Right lobe of liver (tissue), 4 donors: ENCODE results near the gene TSPAN31.
"Not testable (repeated sequence)": the region's sequence is repeated elsewhere in the genome, so short reads cannot be mapped to it uniquely, and the experiment has no call there.

ENCODE experiments used
- POLR2A ChIP-seq: fragments of 450-650 bp; IDR thresholded peaks from one replicate; pipeline ENCODE4 v1.6.1; 2017; ENCODE audit warnings: antibody characterized with exemption, mild to moderate bottlenecking
- TF ChIP-seq, protein P1 (sequence below), 4 donors: fragments of 200-600 bp in 3 of 4; fragments of 450-650 bp in 1 of 4; IDR thresholded peaks; one replicate each; pipeline versions ENCODE4 v1.5.1 to v1.8.0; 2016 to 2022; ENCODE audit warnings: antibody characterized with exemption in 4 of 4, mild to moderate bottlenecking in 2 of 4
- donor health status: DM: no; HTN: no; CAD: no.
- donor health status: DM: no; HTN: no; CAD: no.
- donor health status: DM: no; HTN: yes; CAD: no.

DNA sequence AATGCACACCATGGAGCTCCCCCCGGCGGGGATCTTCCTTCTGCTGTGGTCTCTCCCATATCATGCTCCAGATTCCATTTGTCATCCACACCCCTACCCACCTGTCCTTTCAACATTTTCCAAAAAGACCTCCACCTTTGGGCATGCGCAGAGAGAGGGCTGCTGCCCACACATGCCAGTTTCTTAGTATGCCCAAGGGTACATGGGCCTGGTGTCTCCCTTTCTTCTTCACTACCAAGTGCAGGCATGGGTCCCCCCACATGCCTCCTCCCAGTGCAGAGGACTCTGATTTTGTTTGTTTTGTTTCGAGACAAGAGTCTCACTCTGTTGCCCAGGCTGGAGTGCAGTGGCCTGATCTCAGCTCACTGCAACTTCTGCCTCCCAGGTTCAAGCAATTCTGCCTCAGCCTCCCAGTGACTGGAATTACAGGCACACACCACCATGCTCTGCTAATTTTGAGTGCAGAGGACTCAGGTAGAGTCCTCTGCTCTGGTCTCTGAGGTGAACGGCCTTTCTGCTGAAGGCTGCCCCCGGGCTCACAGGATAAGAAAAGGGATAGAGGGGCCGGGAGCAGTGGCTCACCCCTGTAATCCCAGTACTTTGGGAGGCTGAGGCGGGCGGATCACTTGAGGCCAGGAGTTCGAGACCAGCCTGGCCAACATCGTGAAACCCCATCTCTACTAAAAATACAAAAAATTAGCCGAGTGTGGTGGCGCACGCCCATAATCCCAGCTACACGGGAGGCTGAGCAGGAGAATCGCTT lies 22.8 kb upstream of the TSPAN31 start:
- TF ChIP-seq, protein P1, sequence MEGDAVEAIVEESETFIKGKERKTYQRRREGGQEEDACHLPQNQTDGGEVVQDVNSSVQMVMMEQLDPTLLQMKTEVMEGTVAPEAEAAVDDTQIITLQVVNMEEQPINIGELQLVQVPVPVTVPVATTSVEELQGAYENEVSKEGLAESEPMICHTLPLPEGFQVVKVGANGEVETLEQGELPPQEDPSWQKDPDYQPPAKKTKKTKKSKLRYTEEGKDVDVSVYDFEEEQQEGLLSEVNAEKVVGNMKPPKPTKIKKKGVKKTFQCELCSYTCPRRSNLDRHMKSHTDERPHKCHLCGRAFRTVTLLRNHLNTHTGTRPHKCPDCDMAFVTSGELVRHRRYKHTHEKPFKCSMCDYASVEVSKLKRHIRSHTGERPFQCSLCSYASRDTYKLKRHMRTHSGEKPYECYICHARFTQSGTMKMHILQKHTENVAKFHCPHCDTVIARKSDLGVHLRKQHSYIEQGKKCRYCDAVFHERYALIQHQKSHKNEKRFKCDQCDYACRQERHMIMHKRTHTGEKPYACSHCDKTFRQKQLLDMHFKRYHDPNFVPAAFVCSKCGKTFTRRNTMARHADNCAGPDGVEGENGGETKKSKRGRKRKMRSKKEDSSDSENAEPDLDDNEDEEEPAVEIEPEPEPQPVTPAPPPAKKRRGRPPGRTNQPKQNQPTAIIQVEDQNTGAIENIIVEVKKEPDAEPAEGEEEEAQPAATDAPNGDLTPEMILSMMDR (IDR thresholded peaks at IDR 0.05): not testable (repeated sequence)
- not testable (repeated sequence) for TF ChIP-seq POLR2A
